Prostate gland (tissue), 2 donors: Measurements from ENCODE around the gene DDX41. TPM values are rescaled to one million over a fixed set of nuclear protein-coding genes. Genes with fewer than 3 reads are reported as not detected.

Experiments
- DNase-seq: peaks from one replicate; pipeline ENCODE4 v3.0.0-alpha.2; 2019; ENCODE audit warnings: low spot score
- H3K27ac ChIP-seq, 2 donors: fragments of 200-600 bp; sonication (generic); 2 replicates each; pipeline ENCODE4 v1.5.1; 2017 to 2019
- H3K27me3 ChIP-seq: fragments of 200-600 bp; sonication (generic); replicated peaks from 2 replicates; pipeline ENCODE4 v1.5.1; 2019; ENCODE audit not compliant: insufficient read depth
- H3K36me3 ChIP-seq, 2 donors: fragments of 200-600 bp; sonication (generic); 1 replicate in 1 of 2; 2 replicates in 1 of 2; pipeline versions ENCODE4 v1.5.1 to v1.8.1; 2017 to 2019
- H3K4me1 ChIP-seq: fragments of 200-600 bp; sonication (generic); replicated peaks from 2 replicates; pipeline ENCODE4 v1.5.1; 2019
- H3K4me3 ChIP-seq, 2 donors: fragments of 200-600 bp; sonication (generic); 2 replicates each; pipeline ENCODE4 v1.5.1; 2017 to 2019
- H3K9me3 ChIP-seq: fragments of 200-600 bp; sonication (generic); 2 replicates; pipeline ENCODE4 v1.5.1; 2017
- CTCF ChIP-seq, 4 experiments: fragments of 200-600 bp in 2 of 4; fragments of 450-650 bp in 2 of 4; sonication (generic) in 2 of 4; IDR thresholded peaks; 1 replicate in 3 of 4; 2 replicates in 1 of 4; pipeline ENCODE4 v1.5.1; 2016 to 2019; ENCODE audit warnings: antibody characterized with exemption in 4 of 4, mild to moderate bottlenecking in 2 of 4, moderate library complexity in 2 of 4
- POLR2A ChIP-seq: fragments of 450-650 bp; IDR thresholded peaks from one replicate; pipeline ENCODE4 v1.6.1; 2016; ENCODE audit warnings: antibody characterized with exemption, mild to moderate bottlenecking
- POLR2AphosphoS5 ChIP-seq: sonication (generic); formaldehyde crosslinking; IDR thresholded peaks from one replicate; pipeline ENCODE4 v1.6.1; 2017; ENCODE audit warnings: antibody characterized with exemption
- WGBS: methylation state at CpG from one replicate; pipeline ENCODE4 v1.1.5; 2018; 5-methylcytosine and 5-hydroxymethylcytosine counted together
- intact Hi-C: fragments of 100-400 bp; cut with DNase I; formaldehyde crosslinking; loops from one replicate; pipeline ENCODE4 v1.14.2; 2022
- total RNA-seq, 2 donors: library from RNA; depleted of rRNA; stranded (reverse); fragments of >200 nt; gene quantifications; one replicate each; pipeline ENCODE4 v1.1.0, GENCODE V29; 2016

DDX41 gene
- total RNA-seq, 2 donors from 2014 or later = 126 to 139 TPM

GRCh38 chr5:177513500-177513899, 3.3 kb downstream of the DDX41 start:
- H3K27ac ChIP-seq = no peak overlapping the region
- intact Hi-C loops = no loop called here
- no peaks in the 10 kb centered on the region for H3K9me3 ChIP-seq
- H3K27me3 ChIP-seq = no peaks in the 10 kb centered on the region
- DNase-seq = no peak
- peaks cover 9 to 17% of the 10 kb centered on the region in 2 donors for H3K36me3 ChIP-seq
- TF ChIP-seq POLR2AphosphoS5 = no peak
- TF ChIP-seq CTCF (IDR thresholded peaks at IDR 0.05) = no peak
- TF ChIP-seq POLR2A = no peak
- H3K4me1 ChIP-seq = peaks cover 5% of the 10 kb centered on the region
- 92% methylated on average over 15 of the region's 15 CpGs for WGBS
- H3K4me3 ChIP-seq = no peak overlapping the region

DNA sequence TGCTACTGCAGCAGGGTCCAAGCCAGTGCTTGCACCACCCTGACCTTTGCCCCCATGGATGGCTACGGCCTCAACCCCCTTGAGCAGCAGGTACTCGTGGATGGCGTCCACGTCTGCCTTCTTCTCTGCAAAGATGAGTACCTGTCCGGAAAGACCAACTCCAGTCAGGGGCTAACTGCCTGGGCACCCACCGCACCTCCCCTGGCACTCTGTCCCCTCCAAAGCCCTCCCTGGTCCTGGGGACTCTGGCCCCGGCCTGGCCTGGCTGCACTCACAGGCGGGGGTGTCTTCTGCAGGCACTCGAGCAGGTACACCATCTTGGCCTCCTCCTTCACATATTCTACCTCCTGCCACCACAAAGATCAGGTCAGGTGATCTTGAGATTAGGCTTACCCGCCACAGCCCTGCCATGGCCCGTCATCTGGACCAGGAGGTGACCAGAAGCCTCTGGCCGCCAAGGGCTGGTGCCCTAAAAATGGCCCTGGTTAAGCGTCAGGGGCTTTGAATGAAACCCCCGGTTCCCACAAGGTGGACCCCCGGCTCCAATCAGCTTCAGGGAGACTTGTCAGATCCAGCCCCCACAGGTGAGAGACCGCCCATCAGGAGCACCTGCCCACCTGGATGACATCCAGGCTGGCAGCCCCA, 3.9 kb downstream of the DDX41 start:
- H3K36me3 ChIP-seq = peaks cover 9 to 17% of the 10 kb centered on the region in 2 donors
- intact Hi-C loops = no loop called here
- peaks cover 5% of the 10 kb centered on the region for H3K4me1 ChIP-seq
- WGBS = 91% methylated on average over 16 of the region's 16 CpGs
- DNase-seq = no peak
- no peak overlapping the region for H3K27ac ChIP-seq
- no peaks in the 10 kb centered on the region for H3K9me3 ChIP-seq
- H3K27me3 ChIP-seq = no peaks in the 10 kb centered on the region
- no peak overlapping the region for H3K4me3 ChIP-seq
- no peak for TF ChIP-seq POLR2AphosphoS5
- TF ChIP-seq POLR2A = no peak
- no peak for TF ChIP-seq CTCF (IDR thresholded peaks at IDR 0.05)

GRCh38 chr5:177511796-177512675, 4.7 kb downstream of the DDX41 start:
- H3K27ac ChIP-seq = no peak overlapping the region
- no peaks in the 10 kb centered on the region for H3K27me3 ChIP-seq
- DNase-seq = no peak
- intact Hi-C loops = no loop called here
- no peak for TF ChIP-seq POLR2AphosphoS5
- no peak for TF ChIP-seq CTCF (IDR thresholded peaks at IDR 0.05)
- no peak for TF ChIP-seq POLR2A
- H3K9me3 ChIP-seq = no peaks in the 10 kb centered on the region
- no peak overlapping the region for H3K4me3 ChIP-seq
- H3K4me1 ChIP-seq = peaks cover 5% of the 10 kb centered on the region
- WGBS = 92% methylated on average over 34 of the region's 34 CpGs
- peaks cover 9 to 17% of the 10 kb centered on the region in 2 donors for H3K36me3 ChIP-seq

GRCh38 chr5:177511181-177511580, 5.6 kb downstream of the DDX41 start:
- no peak for DNase-seq
- H3K4me3 ChIP-seq = no peak overlapping the region
- no peaks in the 10 kb centered on the region for H3K9me3 ChIP-seq
- peaks cover 4% of the 10 kb centered on the region for H3K4me1 ChIP-seq
- WGBS = 88% methylated on average over 5 of the region's 5 CpGs
- no peak overlapping the region for H3K27ac ChIP-seq
- H3K27me3 ChIP-seq = no peaks in the 10 kb centered on the region
- intact Hi-C loops = no loop called here
- TF ChIP-seq POLR2AphosphoS5 (no peak), POLR2A (no peak), CTCF (IDR thresholded peaks at IDR 0.05) (no peak)
- peaks cover 9 to 17% of the 10 kb centered on the region in 2 donors for H3K36me3 ChIP-seq
